HEK293 (cell line): ENCODE data around the gene SLC1A3.

Experiments
- CTCF ChIA-PET: fragments of 350-600 bp; formaldehyde crosslinking; extraction: SDS; loops from one replicate; lab custom pipeline; 2021; ENCODE audit warnings: antibody characterized with exemption; lab: Yijun Ruan, JAX
- POLR2A ChIA-PET: fragments of 300-600 bp; formaldehyde crosslinking; extraction: SDS; loops from one replicate; lab custom pipeline; 2020; ENCODE audit warnings: antibody characterized with exemption, inconsistent platforms; lab: Yijun Ruan, JAX
- H3K27ac ChIP-seq: fragments of 200-500 bp; sonication (Bioruptor generic); 2 replicates; pipeline ENCODE4 v1.5.1; 2014; ENCODE audit warnings: low read depth, low read length, control low read depth, inconsistent platforms; ENCODE audit errors: extremely low read depth
- H3K36me3 ChIP-seq, 2 experiments: fragments of 200-500 bp in 1 of 2; sonication (Bioruptor generic) in 1 of 2; 1 replicate in 1 of 2; 2 replicates in 1 of 2; pipeline ENCODE4 v1.5.1; 2014 to 2017; ENCODE audit warnings: inconsistent platforms in 2 of 2, low read length in 2 of 2; ENCODE audit not compliant: control insufficient read depth in 2 of 2, insufficient read depth in 1 of 2
- H3K4me1 ChIP-seq: fragments of 200-500 bp; sonication (Bioruptor generic); 2 replicates; pipeline ENCODE4 v1.5.1; 2014; ENCODE audit warnings: mild to moderate bottlenecking, low read length, inconsistent platforms; ENCODE audit not compliant: control insufficient read depth, insufficient read depth
- H3K4me3 ChIP-seq: 2 replicates; pipeline ENCODE4 v1.5.1; 2011; ENCODE audit warnings: low read depth, mild to moderate bottlenecking, control low read depth, low read length, moderate library complexity
- H3K9me3 ChIP-seq: fragments of 200-500 bp; sonication (Bioruptor generic); 2 replicates; pipeline ENCODE4 v1.5.1; 2014; ENCODE audit warnings: low read depth, low read length, inconsistent platforms; ENCODE audit not compliant: control insufficient read depth, insufficient read depth
- GLI2 ChIP-seq: fragments of 450-650 bp; formaldehyde crosslinking; IDR thresholded peaks from 2 replicates; pipeline ENCODE4; 2017; ENCODE audit warnings: missing biosample characterization, missing genetic modification characterization, low read depth, borderline replicate concordance
- MZF1 ChIP-seq: fragments of 450-650 bp; formaldehyde crosslinking; IDR thresholded peaks from 2 replicates; pipeline ENCODE4 v1.5.1; 2017; ENCODE audit warnings: missing biosample characterization, missing genetic modification characterization, borderline replicate concordance
- PBX3 ChIP-seq: sonication (generic); formaldehyde crosslinking; IDR thresholded peaks from 2 replicates; pipeline ENCODE4 v1.8.1; 2022; ENCODE audit warnings: mild to moderate bottlenecking, moderate library complexity, missing genetic modification reagents
- REPIN1 ChIP-seq: fragments of 450-650 bp; formaldehyde crosslinking; IDR thresholded peaks from 2 replicates; pipeline ENCODE4 v1.5.1; 2017; ENCODE audit warnings: missing biosample characterization, missing genetic modification characterization, low read depth
- SP3 ChIP-seq: fragments of 450-650 bp; formaldehyde crosslinking; IDR thresholded peaks from 2 replicates; pipeline ENCODE4 v1.5.1; 2016; ENCODE audit warnings: missing biosample characterization, missing genetic modification characterization
- ZBTB11 ChIP-seq: fragments of 450-650 bp; formaldehyde crosslinking; conservative IDR thresholded peaks from 2 replicates; pipeline ENCODE4 v1.5.1; 2016; ENCODE audit warnings: low read depth, missing biosample characterization, missing genetic modification characterization
- ZBTB48 ChIP-seq: fragments of 450-650 bp; formaldehyde crosslinking; IDR thresholded peaks from 2 replicates; pipeline ENCODE4 v1.5.1; 2016; ENCODE audit warnings: missing biosample characterization, missing genetic modification characterization
- ZFP37 ChIP-seq: fragments of 450-650 bp; formaldehyde crosslinking; IDR thresholded peaks from 2 replicates; pipeline ENCODE4 v1.5.1; 2016; ENCODE audit warnings: missing biosample characterization, missing genetic modification characterization
- ZNF133 ChIP-seq: fragments of 450-650 bp; formaldehyde crosslinking; IDR thresholded peaks from 2 replicates; pipeline ENCODE4 v1.5.1; 2016; ENCODE audit warnings: missing biosample characterization, missing genetic modification characterization
- ZNF138 ChIP-seq: fragments of 450-650 bp; formaldehyde crosslinking; IDR thresholded peaks from 2 replicates; pipeline ENCODE4 v1.5.1; 2016; ENCODE audit warnings: missing biosample characterization, missing genetic modification characterization, borderline replicate concordance
- ZNF18 ChIP-seq: fragments of 450-650 bp; formaldehyde crosslinking; IDR thresholded peaks from 2 replicates; pipeline ENCODE4 v1.5.1; 2016; ENCODE audit warnings: missing biosample characterization, missing genetic modification characterization
- ZNF223 ChIP-seq: fragments of 450-650 bp; formaldehyde crosslinking; IDR thresholded peaks from 2 replicates; pipeline ENCODE4 v1.5.1; 2016; ENCODE audit warnings: missing biosample characterization, missing genetic modification characterization
- ZNF23 ChIP-seq: fragments of 450-650 bp; formaldehyde crosslinking; IDR thresholded peaks from 2 replicates; pipeline ENCODE4 v1.5.1; 2016; ENCODE audit warnings: missing biosample characterization, missing genetic modification characterization, borderline replicate concordance
- ZNF341 ChIP-seq: fragments of 450-650 bp; formaldehyde crosslinking; IDR thresholded peaks from 2 replicates; pipeline ENCODE4; 2016; ENCODE audit warnings: low read depth, missing biosample characterization, missing genetic modification characterization
- ZNF350 ChIP-seq: fragments of 450-650 bp; formaldehyde crosslinking; IDR thresholded peaks from 2 replicates; pipeline ENCODE4 v1.5.0; 2017; ENCODE audit warnings: missing biosample characterization, mild to moderate bottlenecking, missing genetic modification characterization
- ZNF362 ChIP-seq: fragments of 450-650 bp; formaldehyde crosslinking; IDR thresholded peaks from 2 replicates; pipeline ENCODE4 v1.5.1; 2016; ENCODE audit warnings: missing biosample characterization, missing genetic modification characterization
- ZNF366 ChIP-seq: fragments of 450-650 bp; formaldehyde crosslinking; conservative IDR thresholded peaks from 2 replicates; pipeline ENCODE4 v1.5.1; 2016; ENCODE audit warnings: missing biosample characterization, missing genetic modification characterization
- ZNF391 ChIP-seq: fragments of 450-650 bp; formaldehyde crosslinking; IDR thresholded peaks from 2 replicates; pipeline ENCODE4 v1.5.1; 2016; ENCODE audit warnings: low read depth, missing biosample characterization, missing genetic modification characterization, borderline replicate concordance
- ZNF416 ChIP-seq: fragments of 450-650 bp; formaldehyde crosslinking; IDR thresholded peaks from 2 replicates; pipeline ENCODE4 v1.5.1; 2016; ENCODE audit warnings: missing biosample characterization, missing genetic modification characterization
- ZNF449 ChIP-seq: fragments of 450-650 bp; formaldehyde crosslinking; IDR thresholded peaks from 2 replicates; pipeline ENCODE4 v1.5.1; 2017; ENCODE audit warnings: missing biosample characterization, mild to moderate bottlenecking, missing genetic modification characterization, moderate library complexity
- ZNF530 ChIP-seq: fragments of 450-650 bp; formaldehyde crosslinking; IDR thresholded peaks from 2 replicates; pipeline ENCODE4 v1.5.1; 2016; ENCODE audit warnings: low read depth, missing biosample characterization, missing genetic modification characterization
- ZNF571 ChIP-seq: fragments of 450-650 bp; formaldehyde crosslinking; IDR thresholded peaks from 2 replicates; pipeline ENCODE4 v1.5.0; 2017; ENCODE audit warnings: missing biosample characterization, missing genetic modification characterization
- ZNF580 ChIP-seq: fragments of 450-650 bp; formaldehyde crosslinking; IDR thresholded peaks from 2 replicates; pipeline ENCODE4 v1.5.1; 2016; ENCODE audit warnings: missing biosample characterization, missing genetic modification characterization
- ZNF623 ChIP-seq: fragments of 450-650 bp; formaldehyde crosslinking; IDR thresholded peaks from 2 replicates; pipeline ENCODE4 v1.5.1; 2016; ENCODE audit warnings: missing biosample characterization, missing genetic modification characterization
- ZNF701 ChIP-seq: fragments of 450-650 bp; formaldehyde crosslinking; IDR thresholded peaks from 2 replicates; pipeline ENCODE4 v1.5.1; 2016; ENCODE audit warnings: missing biosample characterization, missing genetic modification characterization
- ZNF747 ChIP-seq: fragments of 450-650 bp; formaldehyde crosslinking; IDR thresholded peaks from 2 replicates; pipeline ENCODE4 v1.5.1; 2016; ENCODE audit warnings: missing biosample characterization, missing genetic modification characterization

Gene SLC1A3

GRCh38 chr5:36631154-36631553 is 24.7 kb downstream of the SLC1A3 start:
- no peak overlapping the region for H3K4me3 ChIP-seq
- no peak overlapping the region for H3K27ac ChIP-seq
- POLR2A ChIA-PET = no interaction called here
- CTCF ChIA-PET = interaction anchor here (0.6 to 1.0 kb wide), 2 partner anchors 39 to 62 kb away, joined by 3 to 4 read pairs; no protein-coding TSS in a partner anchor
- no peaks in the 10 kb centered on the region for H3K4me1 ChIP-seq
- H3K9me3 ChIP-seq = no peaks in the 10 kb centered on the region
- peaks cover 0 to 23% of the 10 kb centered on the region in 2 experiments; a peak in 1 of 3 replicates for H3K36me3 ChIP-seq
- TF ChIP-seq GLI2 (tag by site-specific recombination) (no peak), ZNF18 (tag by site-specific recombination) (no peak), ZNF391 (tag by site-specific recombination) (no peak), ZNF747 (tag by site-specific recombination) (no peak), PBX3 (CRISPR knock-in tag) (no peak), ZNF133 (no peak), ZNF580 (no peak), ZNF571 (tag by site-specific recombination) (no peak), REPIN1 (tag by site-specific recombination) (no peak), ZNF23 (no peak), ZNF416 (tag by site-specific recombination) (no peak), ZNF530 (tag by site-specific recombination) (no peak), ZFP37 (tag by site-specific recombination) (no peak), SP3 (tag by site-specific recombination) (no peak), ZNF341 (tag by site-specific recombination) (no peak), ZNF350 (tag by site-specific recombination) (no peak), ZBTB48 (tag by site-specific recombination) (no peak), ZNF138 (tag by site-specific recombination) (no peak), ZNF362 (tag by site-specific recombination) (no peak)

- H3K4me3 ChIP-seq = no peak overlapping the region
- ChIA-PET CTCF (interaction anchor here (0.6 to 1.0 kb wide), 3 partner anchors 12 to 61 kb away, joined by 3 to 4 read pairs (median 3); no protein-coding TSS in a partner anchor), POLR2A (no interaction called here)
- no peaks in the 10 kb centered on the region for H3K4me1 ChIP-seq
- no peaks in the 10 kb centered on the region for H3K9me3 ChIP-seq
- H3K27ac ChIP-seq = no peak overlapping the region
- H3K36me3 ChIP-seq = peaks cover 0 to 23% of the 10 kb centered on the region in 2 experiments; a peak in 1 of 3 replicates
- TF ChIP-seq ZNF449 (tag by site-specific recombination) = no peak
- no peak for TF ChIP-seq ZNF223 (tag by site-specific recombination)
- no peak for TF ChIP-seq ZNF701 (tag by site-specific recombination)
- TF ChIP-seq MZF1 = no peak
- TF ChIP-seq ZNF366 (tag by site-specific recombination) = no peak
- no peak for TF ChIP-seq ZBTB11
- TF ChIP-seq ZNF341 (tag by site-specific recombination) = no peak
- no peak for TF ChIP-seq ZNF623 (tag by site-specific recombination)
These were observed 25.4 kb downstream of the SLC1A3 start for GRCh38 chr5:36631620-36632362.
